ENCODE data around the gene CDH15. TPM values are rescaled to one million over a fixed set of nuclear protein-coding genes. Genes with fewer than 3 reads are reported as not detected.

The CDH15 gene
- total and polyA plus RNA-seq, 2 of the 13 experiments (the other 11 are each of a cell fraction or from before 2014, with no cell fraction given): 0.74 to 2.2 TPM

DNA sequence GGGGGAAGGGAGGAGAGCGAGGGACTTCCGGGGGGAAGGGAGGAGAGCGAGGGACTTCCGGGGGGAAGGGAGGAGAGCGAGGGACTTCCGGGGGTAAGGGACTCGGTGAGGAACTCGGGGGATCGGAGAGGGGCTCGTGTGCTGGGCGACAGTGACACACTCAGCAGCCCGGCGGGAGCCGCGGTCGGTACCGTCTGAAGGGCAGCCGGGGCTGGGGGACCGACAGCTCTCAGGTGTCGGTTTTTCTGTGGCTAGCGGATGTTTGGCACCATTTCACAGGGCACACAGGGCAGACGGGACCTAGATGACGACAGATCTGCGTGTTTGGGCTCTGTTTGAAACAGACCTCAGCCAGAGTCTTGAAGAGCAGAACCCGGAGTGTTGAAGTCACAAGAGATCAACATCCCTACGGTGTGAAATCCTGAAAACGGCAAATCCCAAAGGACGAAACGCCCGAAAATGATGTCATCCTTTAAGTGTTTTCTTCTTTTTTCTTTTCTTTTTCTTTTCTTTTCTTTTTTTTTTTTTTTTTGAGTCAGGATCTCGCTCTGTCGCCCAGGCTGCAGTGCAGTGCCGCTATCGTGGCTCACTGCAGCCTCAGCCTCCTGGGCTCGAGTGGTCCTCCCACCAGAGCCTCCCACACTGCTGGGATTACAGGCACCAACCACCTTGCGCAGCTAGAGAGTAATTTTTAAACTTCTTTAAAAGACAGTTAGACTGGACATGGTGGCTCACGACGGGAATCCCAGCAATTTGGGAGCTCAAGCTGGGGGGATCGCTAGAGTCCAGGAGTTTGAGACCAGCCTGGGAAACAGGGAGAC, 69.8 kb downstream of the CDH15 start (continued):
- no peak; the same call in none of the 2 replicates for TF ChIP-seq MEF2D (CRISPR knock-in tag; IDR thresholded peaks at IDR 0.05)
- no peak for TF ChIP-seq MAFG (CRISPR knock-in tag; IDR thresholded peaks at IDR 0.05)
- peak; percentile 93 for TF ChIP-seq ETV5 (CRISPR knock-in tag; IDR thresholded peaks at IDR 0.05; ENCODE audit: borderline replicate concordance)
- peak; percentile 52; the same call in 1 of the 2 replicates for TF ChIP-seq ZIK1 (CRISPR knock-in tag; IDR thresholded peaks at IDR 0.05; ENCODE audit: borderline replicate concordance, low read depth)
- no peak for TF ChIP-seq ZNF549 (CRISPR knock-in tag; IDR thresholded peaks at IDR 0.05)
- TF ChIP-seq ZSCAN9 (CRISPR knock-in tag; IDR thresholded peaks at IDR 0.05; ENCODE audit: borderline replicate concordance): peak; percentile 80
- TF ChIP-seq FUBP1 (CRISPR knock-in tag; IDR thresholded peaks at IDR 0.05; ENCODE audit: borderline replicate concordance): no peak
- no peak for TF ChIP-seq FIP1L1 (IDR thresholded peaks at IDR 0.05; ENCODE audit: borderline replicate concordance, insufficient read depth, low read depth, low read length)
- peak; percentile 52; the same call in 1 of the 2 replicates for TF ChIP-seq HDAC2 (CRISPR knock-in tag; IDR thresholded peaks at IDR 0.05)
- peak; percentile 79 for TF ChIP-seq ZNF503 (CRISPR knock-in tag; IDR thresholded peaks at IDR 0.05)
- no peak for TF ChIP-seq KLF15 (CRISPR knock-in tag; IDR thresholded peaks at IDR 0.05; ENCODE audit: borderline replicate concordance)
- peak; percentile 68 for TF ChIP-seq GATA4 (IDR thresholded peaks at IDR 0.05; ENCODE audit: borderline replicate concordance, low read depth)
- peak; percentile 82; the same call in 1 of the 2 replicates for TF ChIP-seq TP53 (CRISPR knock-in tag; conservative IDR thresholded peaks at IDR 0.05)
- no peak for TF ChIP-seq PRPF4 (IDR thresholded peaks at IDR 0.05; ENCODE audit: low read depth, low read length, poor library complexity, severe bottlenecking)
- no peak for TF ChIP-seq NBN (conservative IDR thresholded peaks at IDR 0.05)
- no peak for TF ChIP-seq MTA3 (CRISPR knock-in tag; IDR thresholded peaks at IDR 0.05)
- no peak for TF ChIP-seq IKZF1 (IDR thresholded peaks at IDR 0.05)
- TF ChIP-seq CREB1 (IDR thresholded peaks at IDR 0.05): peak; percentile 73; the same call in 1 of the 2 replicates
- TF ChIP-seq CREB1 (CRISPR knock-in tag; IDR thresholded peaks at IDR 0.05): peak; percentile 73
- TF ChIP-seq ZNF720 (CRISPR knock-in tag; IDR thresholded peaks at IDR 0.05): no peak
- no peak for TF ChIP-seq ZNF83 (CRISPR knock-in tag; IDR thresholded peaks at IDR 0.05; ENCODE audit: borderline replicate concordance)
- TF ChIP-seq NFE2L1 (CRISPR knock-in tag; IDR thresholded peaks at IDR 0.05; ENCODE audit: borderline replicate concordance): peak; percentile 30; the same call in 1 of the 2 replicates
- no peak for TF ChIP-seq MTF1 (CRISPR knock-in tag; IDR thresholded peaks at IDR 0.05)
- peak; percentile 47 for TF ChIP-seq PCBP2 (optimal IDR thresholded peaks at IDR 0.05; ENCODE audit: low read depth, low read length, poor library complexity, severe bottlenecking)
- no peak for TF ChIP-seq TCF12 (IDR thresholded peaks at IDR 0.05)
- peak; percentile 80; the same call in 1 of the 2 replicates for TF ChIP-seq TCF12 (CRISPR knock-in tag; IDR thresholded peaks at IDR 0.05)
- peak; percentile 77 for TF ChIP-seq ZNF501 (CRISPR knock-in tag; IDR thresholded peaks at IDR 0.05)
- TF ChIP-seq, protein P1, sequence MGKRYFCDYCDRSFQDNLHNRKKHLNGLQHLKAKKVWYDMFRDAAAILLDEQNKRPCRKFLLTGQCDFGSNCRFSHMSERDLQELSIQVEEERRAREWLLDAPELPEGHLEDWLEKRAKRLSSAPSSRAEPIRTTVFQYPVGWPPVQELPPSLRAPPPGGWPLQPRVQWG (CRISPR knock-in tag; IDR thresholded peaks at IDR 0.05; ENCODE audit: borderline replicate concordance, low read depth): no peak
